Muscle of back (tissue), 11 donors: ENCODE data around the gene TTLL9. TPM values are rescaled to one million over a fixed set of nuclear protein-coding genes. Genes with fewer than 3 reads are reported as not detected.

Source experiments
- DNase-seq, 3 donors: peaks; one replicate each; pipeline versions ENCODE4 v3.0.0 to v3.0.0-alpha.2; 2013
- polyA plus RNA-seq, 10 donors: library from polyadenylated mRNA; unstranded; fragments of 120-200 nt; gene quantifications; one replicate each; pipeline ENCODE4 v1.2.1, GENCODE V29; 2013; ENCODE audit not compliant: insufficient read length in 10 of 10

Gene TTLL9
- polyA plus RNA-seq, 10 donors: 0.09 to 0.27 (median 0.15) TPM; not detected in 1

GRCh38 chr20:31877684-31878083, 7.2 kb downstream of the TTLL9 start:
- DNase-seq: no peak

- peak; percentile 87 to 95 (median 89) for DNase-seq
Observed at GRCh38 chr20:31879143-31879987, 8.9 kb downstream of the TTLL9 start.

GRCh38 chr20:31881945-31882344, 11.5 kb downstream of the TTLL9 start:
- no peak for DNase-seq

DNA sequence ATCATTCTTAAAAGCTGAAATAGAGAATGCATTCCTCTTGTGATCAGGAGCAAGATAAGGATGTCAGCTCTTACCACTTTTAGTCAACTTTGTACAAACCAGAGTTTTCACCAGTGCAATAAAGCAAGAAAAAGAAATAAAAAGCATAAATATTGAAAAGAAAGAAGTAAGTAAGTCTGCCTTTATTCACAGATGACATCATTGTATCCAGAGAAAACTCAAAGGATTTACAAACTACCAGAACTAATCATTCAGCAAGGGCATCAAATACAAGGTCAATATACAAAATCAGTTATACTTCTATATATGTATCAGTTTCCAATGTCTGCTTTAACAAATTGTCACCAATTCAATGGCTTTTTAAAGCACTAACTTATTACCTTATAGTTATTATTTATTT, 13.4 kb downstream of the TTLL9 start:
- no peak for DNase-seq

DNA sequence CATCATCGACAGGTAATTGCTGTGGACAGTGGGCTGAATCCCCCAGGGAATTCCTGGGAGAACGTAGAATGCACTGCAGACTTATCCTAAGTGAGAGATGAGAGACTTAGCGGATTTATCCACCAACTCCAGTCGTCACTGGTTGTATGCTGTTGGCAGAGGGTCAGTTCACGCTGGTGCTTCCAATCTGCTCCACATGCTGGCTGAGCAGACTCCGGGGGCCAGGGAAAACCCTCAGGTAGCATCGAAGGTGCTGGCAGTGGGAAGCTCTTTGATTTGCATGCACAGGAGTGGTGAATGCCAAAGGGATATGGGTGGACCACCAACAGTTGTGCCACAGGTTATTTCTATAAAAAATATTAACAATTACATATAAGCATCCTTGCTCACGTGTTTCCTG, 20.2 kb downstream of the TTLL9 start:
- DNase-seq: no peak

GRCh38 chr20:31894980-31895675, 24.7 kb downstream of the TTLL9 start:
- DNase-seq: peak in 2 of 3 donors; percentile 43 to 70

GRCh38 chr20:31896049-31896448, 25.6 kb downstream of the TTLL9 start:
- DNase-seq: no peak

DNA sequence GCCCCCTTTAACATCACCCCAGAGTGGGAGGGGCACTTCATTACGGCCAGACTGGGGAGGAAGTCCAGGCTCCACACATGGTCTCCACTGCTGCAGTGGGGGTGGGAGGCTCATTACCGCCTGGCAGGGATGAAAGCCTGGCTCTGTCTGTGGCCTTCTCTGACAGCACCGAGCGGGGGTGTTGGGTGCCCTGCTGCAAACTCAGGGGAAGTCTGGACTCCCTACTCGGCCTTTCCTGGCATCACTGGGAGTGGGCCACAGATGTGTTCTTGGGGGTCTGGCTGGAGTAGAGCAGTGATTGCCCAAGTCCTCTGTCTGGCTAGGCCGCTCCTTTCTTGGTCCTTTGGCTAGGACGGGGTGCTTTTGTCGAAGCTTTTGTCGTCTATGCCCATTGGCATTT, 27.1 kb downstream of the TTLL9 start:
- DNase-seq: no peak

DNA sequence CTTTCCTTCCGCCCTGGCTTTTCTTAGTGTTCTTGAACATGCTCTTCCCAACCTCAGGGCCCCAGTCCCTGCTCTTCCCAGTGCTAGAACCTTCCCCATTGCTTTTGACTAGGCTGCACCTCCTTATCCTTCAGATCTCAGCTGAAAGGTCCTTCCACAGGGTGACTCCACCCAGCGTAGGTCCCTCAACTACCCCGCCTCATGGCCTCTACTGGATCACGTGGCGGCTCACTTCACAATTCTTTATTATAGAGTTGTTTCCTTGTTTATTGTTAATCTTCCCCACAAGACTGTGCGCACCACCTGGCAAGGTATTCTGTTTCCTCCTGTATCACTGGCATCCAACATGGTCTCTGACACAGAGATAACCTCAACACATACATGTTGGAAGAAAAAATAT, 31.2 kb downstream of the TTLL9 start:
- no peak for DNase-seq

GRCh38 chr20:31903627-31904386, 33.4 kb downstream of the TTLL9 start:
- DNase-seq: no peak

DNA sequence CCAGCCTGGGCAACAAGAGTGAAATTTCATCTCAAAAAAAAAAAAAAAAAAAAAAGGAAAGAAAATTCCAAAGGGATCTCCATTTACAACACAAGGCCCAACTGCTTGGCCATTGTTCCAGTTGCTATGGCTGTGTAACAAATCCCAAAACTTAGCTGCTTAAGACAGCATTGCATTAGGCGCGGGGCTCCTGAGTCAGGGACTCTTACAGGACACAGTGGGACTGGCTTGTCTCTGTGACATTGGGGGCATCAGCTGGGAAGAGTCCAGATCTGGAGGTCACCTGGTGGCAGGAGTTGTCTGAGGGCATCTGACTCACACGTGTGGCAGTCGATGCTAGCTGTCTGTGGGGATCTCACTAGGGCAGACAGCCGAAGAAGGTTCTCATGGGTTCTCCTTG, 35.6 kb downstream of the TTLL9 start:
- no peak for DNase-seq

DNA sequence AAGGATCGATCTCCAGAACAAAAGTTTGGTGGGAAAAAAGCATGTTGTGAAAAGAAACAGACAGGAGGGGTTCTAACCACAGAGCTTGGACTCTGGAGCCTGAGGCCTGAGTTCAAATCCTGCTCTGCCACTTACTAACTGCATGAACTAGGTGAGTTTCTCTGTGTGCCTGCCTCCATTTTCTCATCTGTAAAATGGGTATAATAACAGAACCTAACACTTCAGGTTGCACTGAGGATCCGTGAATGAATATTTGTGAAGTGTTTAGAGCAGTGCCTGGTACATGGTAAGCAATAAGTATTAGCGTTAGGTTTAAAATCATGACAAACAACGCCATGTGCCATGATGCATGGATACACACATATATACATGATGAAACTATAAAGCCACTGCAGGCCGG, 36.6 kb downstream of the TTLL9 start:
- no peak for DNase-seq

- DNase-seq: no peak
Observed at GRCh38 chr20:31908016-31908415, 37.6 kb downstream of the TTLL9 start.

DNA sequence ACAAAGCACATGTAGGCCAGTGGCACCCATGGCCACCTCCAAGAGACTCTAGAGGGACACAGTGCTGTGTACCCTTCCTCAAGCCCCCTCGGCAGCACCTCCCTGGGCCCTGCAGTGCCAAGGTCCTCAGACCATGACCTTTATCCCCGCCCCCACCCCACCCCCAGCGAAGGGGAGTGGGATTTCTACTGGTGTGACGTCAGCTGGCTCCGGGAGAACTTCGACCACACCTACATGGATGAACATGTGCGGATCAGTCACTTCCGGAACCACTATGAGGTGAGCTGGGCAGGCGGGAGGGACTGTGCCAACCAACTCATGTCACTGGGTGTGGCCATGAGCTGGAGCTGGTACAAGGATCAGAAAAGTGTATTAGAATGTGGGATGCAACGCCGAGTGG, 38.0 kb downstream of the TTLL9 start:
- no peak for DNase-seq

- DNase-seq: no peak
Observed at GRCh38 chr20:31909253-31910070, 39.0 kb downstream of the TTLL9 start.

DNA sequence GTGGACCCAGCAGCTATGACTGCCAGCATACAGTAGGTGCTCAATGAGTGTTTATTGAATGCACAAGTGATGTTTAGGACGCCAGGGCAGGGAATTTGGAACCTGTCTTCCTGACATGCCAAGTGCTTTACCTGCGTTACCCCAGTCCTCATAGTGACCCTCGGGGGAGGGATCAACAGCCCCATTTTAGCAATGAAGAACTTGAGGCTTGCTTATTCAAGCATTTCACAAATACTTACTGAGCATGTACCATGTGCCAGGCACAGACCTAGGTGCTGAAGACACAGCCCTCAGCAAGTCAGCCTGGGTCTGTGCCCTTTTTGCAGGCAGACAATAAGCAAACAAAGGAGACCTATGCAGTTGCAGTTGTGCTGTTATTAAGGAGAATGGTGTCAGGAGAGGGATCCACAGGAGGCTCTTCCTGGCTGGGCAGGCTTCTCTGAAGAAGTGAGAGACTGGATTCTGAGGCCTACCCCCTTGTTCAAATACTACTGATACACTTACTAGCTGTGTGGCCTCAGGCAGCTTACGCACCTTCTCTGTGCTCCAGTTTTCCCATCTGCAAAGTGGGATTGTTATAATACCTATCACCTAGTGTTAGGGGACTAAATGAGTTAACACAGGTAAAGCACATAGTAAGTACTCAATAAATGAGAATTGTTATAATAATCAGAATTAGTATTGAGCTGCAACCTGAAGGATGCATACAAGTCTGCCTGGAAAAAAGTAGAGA, 39.8 kb downstream of the TTLL9 start:
- no peak for DNase-seq

GRCh38 chr20:31913431-31914157, 43.2 kb downstream of the TTLL9 start:
- no peak for DNase-seq

DNA sequence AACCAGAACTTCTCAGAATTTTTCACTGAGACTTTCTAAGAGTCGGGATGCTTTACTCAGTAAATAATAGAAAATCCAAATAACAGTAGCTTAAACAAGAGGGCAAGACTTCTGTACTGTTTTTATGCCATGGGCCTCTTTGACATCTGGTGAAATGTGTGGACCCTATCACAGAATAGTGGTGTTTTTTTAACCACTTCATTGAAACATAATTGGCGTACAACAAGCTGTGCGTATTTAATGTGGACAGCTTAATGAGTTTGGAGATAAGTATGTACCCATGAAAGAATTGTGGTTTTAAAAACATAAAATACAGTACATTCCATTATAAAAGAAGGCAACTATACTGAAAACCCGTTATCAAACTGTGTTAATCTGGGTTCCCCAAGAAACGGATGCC, 43.7 kb downstream of the TTLL9 start:
- no peak for DNase-seq

GRCh38 chr20:31915491-31916280, 45.3 kb downstream of the TTLL9 start:
- DNase-seq: no peak
